Neural cell (in vitro differentiated cells): Measurements from ENCODE around the gene HLF.

Experiments
- EZH2 ChIP-seq: fragments of 200-600, 300-800 bp; shearing (Covaris generic), sonication (generic); IDR thresholded peaks from 2 replicates; pipeline ENCODE4 v1.6.1; 2014; ENCODE audit warnings: antibody characterized with exemption, low read length, borderline replicate concordance, mild to moderate bottlenecking; ENCODE audit not compliant: insufficient read depth, poor library complexity, severe bottlenecking
- MXI1 ChIP-seq: fragments of 450-650 bp; conservative IDR thresholded peaks from 2 replicates; pipeline ENCODE4 v1.6.1; 2014; ENCODE audit warnings: antibody characterized with exemption, mild to moderate bottlenecking; ENCODE audit not compliant: poor library complexity, severe bottlenecking
- POLR2AphosphoS5 ChIP-seq: IDR thresholded peaks from 2 replicates; pipeline ENCODE4 v1.6.1; 2012
- SMC3 ChIP-seq: fragments of 450-650 bp; conservative IDR thresholded peaks from 2 replicates; pipeline ENCODE4 v1.6.1; 2014; ENCODE audit warnings: antibody characterized with exemption, mild to moderate bottlenecking, moderate library complexity; ENCODE audit not compliant: poor library complexity
- TF ChIP-seq, protein P1 (sequence below): fragments of 450-650 bp; IDR thresholded peaks from 2 replicates; pipeline ENCODE4 v1.5.1; 2014; ENCODE audit warnings: antibody characterized with exemption, mild to moderate bottlenecking, moderate library complexity; ENCODE audit not compliant: poor library complexity, severe bottlenecking

DNA sequence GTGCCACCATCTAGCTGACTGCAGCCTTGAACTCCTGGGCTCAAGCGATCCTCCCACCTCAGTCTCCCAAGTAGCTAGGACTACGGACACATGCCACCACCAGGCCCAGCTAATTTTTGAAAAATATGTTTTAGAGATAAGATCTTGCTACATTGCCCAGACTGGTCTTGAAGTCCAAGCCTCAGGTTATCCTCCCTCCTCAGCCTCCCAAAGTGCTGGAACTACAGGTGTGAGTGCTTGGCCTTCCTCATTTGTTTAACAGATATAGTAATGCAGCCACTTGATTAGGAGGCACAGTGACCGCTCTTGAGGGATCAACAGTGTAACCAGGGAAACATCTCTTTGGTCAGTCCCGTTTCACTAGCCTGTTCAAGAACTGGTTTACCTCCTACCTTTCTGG is 35.1 kb downstream of the HLF start:
- TF ChIP-seq, protein P1, sequence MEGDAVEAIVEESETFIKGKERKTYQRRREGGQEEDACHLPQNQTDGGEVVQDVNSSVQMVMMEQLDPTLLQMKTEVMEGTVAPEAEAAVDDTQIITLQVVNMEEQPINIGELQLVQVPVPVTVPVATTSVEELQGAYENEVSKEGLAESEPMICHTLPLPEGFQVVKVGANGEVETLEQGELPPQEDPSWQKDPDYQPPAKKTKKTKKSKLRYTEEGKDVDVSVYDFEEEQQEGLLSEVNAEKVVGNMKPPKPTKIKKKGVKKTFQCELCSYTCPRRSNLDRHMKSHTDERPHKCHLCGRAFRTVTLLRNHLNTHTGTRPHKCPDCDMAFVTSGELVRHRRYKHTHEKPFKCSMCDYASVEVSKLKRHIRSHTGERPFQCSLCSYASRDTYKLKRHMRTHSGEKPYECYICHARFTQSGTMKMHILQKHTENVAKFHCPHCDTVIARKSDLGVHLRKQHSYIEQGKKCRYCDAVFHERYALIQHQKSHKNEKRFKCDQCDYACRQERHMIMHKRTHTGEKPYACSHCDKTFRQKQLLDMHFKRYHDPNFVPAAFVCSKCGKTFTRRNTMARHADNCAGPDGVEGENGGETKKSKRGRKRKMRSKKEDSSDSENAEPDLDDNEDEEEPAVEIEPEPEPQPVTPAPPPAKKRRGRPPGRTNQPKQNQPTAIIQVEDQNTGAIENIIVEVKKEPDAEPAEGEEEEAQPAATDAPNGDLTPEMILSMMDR, result no peak
- TF ChIP-seq EZH2 (no peak), SMC3 (no peak), MXI1 (no peak), POLR2AphosphoS5 (no peak)
